ENCODE data around the gene NOP16. TPM values are rescaled to one million over a fixed set of nuclear protein-coding genes. Genes with fewer than 3 reads are reported as not detected.

NOP16 gene
- total and polyA plus RNA-seq, 2 of the 13 experiments (the other 11 are each of a cell fraction or from before 2014, with no cell fraction given), result 43.3 to 48.4 TPM

DNA sequence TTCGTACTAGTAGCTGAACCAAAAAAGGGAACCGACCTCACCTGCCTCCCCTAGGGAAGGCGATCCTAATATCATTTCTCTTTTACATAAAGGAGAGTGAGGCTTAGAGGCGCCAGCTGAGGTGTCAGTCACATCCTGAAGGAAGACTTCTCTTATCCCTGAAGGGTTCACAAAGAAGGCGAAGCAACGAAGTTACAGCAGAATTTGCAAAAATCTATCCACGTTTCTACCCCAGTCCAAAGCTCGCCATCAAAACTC is 26.2 kb downstream of the NOP16 start:
- intact Hi-C loops (cut with micrococcal nuclease; ENCODE audit: unreplicated experiment), result loop anchor here (1.0 kb wide), 1 partner anchor 10 kb away; no protein-coding TSS in a partner anchor
- peak; percentile 15 for ATAC-seq
- BruUV-seq (replicated peaks), result TSS peak; percentile 58
- no peak for DNase-seq (ENCODE audit: low spot score)
- CTCF ChIA-PET (ENCODE audit: low intra/inter-chr PET ratio, low total read pairs), result no interaction called here
- Histone ChIP-seq H3K4me2 (ENCODE audit: low read depth, low read length) (peak overlapping the region; percentile 89), H3K79me2 (ENCODE audit: insufficient read depth, low read length) (peaks cover 30% of the 10 kb centered on the region), H4K20me1 (ENCODE audit: insufficient read depth, low read length) (no peaks in the 10 kb centered on the region; the same call in 1 of the 2 replicates), H3K27ac (ENCODE audit: extremely low read length, insufficient read depth, low read length) (no peak overlapping the region), H3K9ac (ENCODE audit: insufficient read depth, low read depth, low read length) (peak overlapping the region; percentile 84; the same call in 1 of the 2 replicates), H3K27me3 (ENCODE audit: control insufficient read depth in 1 of 2, insufficient read depth in 2 of 2, low read length in 2 of 2) (peaks cover 3 to 6% of the 10 kb centered on the region in 2 experiments; a peak in 4 of 5 replicates), H3K4me3 (replicated peaks in 1 of 3; ENCODE audit: insufficient read depth in 1 of 3, low read depth in 2 of 3, low read length in 3 of 3) (peak overlapping the region; percentile 76 to 91 (median 87)), H3K4me1 (ENCODE audit: insufficient read depth, low read length) (peaks cover 51% of the 10 kb centered on the region), H3K36me3 (replicated peaks in 1 of 2; ENCODE audit: control insufficient read depth in 1 of 2, insufficient read depth in 2 of 2, low read length in 2 of 2) (peaks cover 3 to 16% of the 10 kb centered on the region in 2 experiments), H3K9me3 (ENCODE audit: low read length) (no peaks in the 10 kb centered on the region), H2AFZ (ENCODE audit: low read length) (peak overlapping the region; percentile 91)
- WGBS (ENCODE audit: low lambda C conversion rate), result 13% methylated on average over 8 of the region's 8 CpGs
- POLR2A ChIA-PET, result interaction anchor here (0.7 to 3.9 kb wide), 13 partner anchors 10 to 187 kb away, joined by 3 to 37 read pairs (median 6); partner anchors contain the start of genes CDHR2, FAF2, HIGD2A and NOP16
- 0 out of 2 replicates have a peak, but pooled peaks have one; percentile 21 for TF ChIP-seq RARG (CRISPR knock-in tag; IDR thresholded peaks at IDR 0.05; ENCODE audit: low read depth)
- TF ChIP-seq ZNF790 (CRISPR knock-in tag; IDR thresholded peaks at IDR 0.05; ENCODE audit: borderline replicate concordance), result no peak
- in situ Hi-C loops (cut with HindIII; ENCODE audit: extremely low pct_ligation_motif_present, low pct_unique_long_range_greater_than_20kb), result no loop called here
- FAIRE-seq, result peak; percentile 40

DNA sequence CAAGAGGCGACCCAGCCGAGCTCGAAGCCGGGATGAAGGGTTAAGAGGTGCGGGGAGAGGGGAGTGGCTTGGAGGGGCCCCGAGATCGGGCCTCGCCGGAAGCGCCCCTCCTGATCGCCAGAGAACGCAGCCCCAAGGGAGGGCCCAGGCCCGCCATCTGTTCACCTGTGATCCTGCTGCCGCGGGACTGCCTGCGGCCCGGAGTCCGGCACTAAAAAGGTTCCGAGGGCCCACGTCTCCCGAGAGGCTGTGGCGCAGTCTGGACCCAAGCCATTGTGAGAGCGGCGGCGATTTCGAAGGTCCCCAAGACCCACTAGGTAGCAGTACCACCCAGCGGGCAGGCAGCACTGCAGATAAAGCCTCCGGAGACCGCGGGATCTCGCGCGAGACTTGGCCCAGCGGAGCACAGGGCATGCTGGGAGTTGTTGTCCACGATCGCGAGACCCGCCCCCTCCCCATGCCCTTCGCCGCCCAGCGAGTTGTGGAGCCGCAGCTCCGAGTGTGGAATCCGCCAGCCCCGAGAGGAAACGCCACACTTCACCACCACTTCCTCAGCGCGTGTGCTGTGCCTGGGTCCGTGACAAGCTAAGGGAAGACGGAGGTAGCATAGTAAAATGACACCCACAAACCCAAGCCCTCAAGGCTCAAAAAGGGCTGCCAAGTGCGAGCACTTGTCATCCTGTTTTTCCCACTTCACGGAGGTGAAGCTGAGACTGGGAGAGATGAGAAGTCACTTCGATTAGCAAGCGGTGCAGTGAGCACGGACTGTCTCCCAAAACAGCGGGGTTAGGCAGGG is 26.8 kb downstream of the NOP16 start, which contains the start of gene KIAA1191:
Gene KIAA1191, minus strand, starts transcription at position 328 of the 796 bp plus-strand sequence. CDS start 2,256 bp downstream, outside the sequence.
- Histone ChIP-seq H3K36me3 (replicated peaks in 1 of 2; ENCODE audit: control insufficient read depth in 1 of 2, insufficient read depth in 2 of 2, low read length in 2 of 2) (peaks cover 3 to 21% of the 10 kb centered on the region in 2 experiments), H3K9ac (ENCODE audit: insufficient read depth, low read depth, low read length) (peak within 1 kb of the TSS; percentile 84), H3K79me2 (ENCODE audit: insufficient read depth, low read length) (peaks cover 33% of the 10 kb centered on the region), H2AFZ (ENCODE audit: low read length) (peak within 1 kb of the TSS; percentile 91), H3K4me1 (ENCODE audit: insufficient read depth, low read length) (peaks cover 45% of the 10 kb centered on the region), H3K9me3 (ENCODE audit: low read length) (no peaks in the 10 kb centered on the region), H3K27ac (ENCODE audit: extremely low read length, insufficient read depth, low read length) (peak within 1 kb of the TSS; percentile 60), H4K20me1 (ENCODE audit: insufficient read depth, low read length) (peaks cover 3% of the 10 kb centered on the region; the same call in 1 of the 2 replicates), H3K27me3 (ENCODE audit: control insufficient read depth in 1 of 2, insufficient read depth in 2 of 2, low read length in 2 of 2) (peaks cover 3 to 6% of the 10 kb centered on the region in 2 experiments; a peak in 4 of 5 replicates), H3K4me2 (ENCODE audit: low read depth, low read length) (peak within 1 kb of the TSS; percentile 89), H3K4me3 (replicated peaks in 1 of 3; ENCODE audit: insufficient read depth in 1 of 3, low read depth in 2 of 3, low read length in 3 of 3) (peak within 1 kb of the TSS; percentile 76 to 91 (median 87))
- in situ Hi-C loops (cut with HindIII; ENCODE audit: extremely low pct_ligation_motif_present, low pct_unique_long_range_greater_than_20kb) (no loop called here), intact Hi-C loops (cut with micrococcal nuclease; ENCODE audit: unreplicated experiment) (loop anchor here (1.0 kb wide), 1 partner anchor 11 kb away; no protein-coding TSS in a partner anchor)
- BruUV-seq (replicated peaks), result no TSS peak
- FAIRE-seq (peak; percentile 88), DNase-seq (ENCODE audit: low spot score) (peak; percentile 86), ATAC-seq (peak; percentile 98)
- WGBS (ENCODE audit: low lambda C conversion rate), result under 1% methylated on average over 26 of the region's 56 CpGs
- ChIA-PET POLR2A (interaction anchor here (0.7 to 3.9 kb wide), 15 partner anchors 8 to 188 kb away, joined by 3 to 37 read pairs (median 6); partner anchors contain the start of genes CDHR2, FAF2, HIGD2A and NOP16), CTCF (ENCODE audit: low intra/inter-chr PET ratio, low total read pairs) (no interaction called here)
- TF ChIP-seq FOXM1 (CRISPR knock-in tag; IDR thresholded peaks at IDR 0.05) (no peak), KDM5A (IDR thresholded peaks at IDR 0.05; ENCODE audit: borderline replicate concordance, low read length) (peak; percentile 79), ZMYM4 (CRISPR knock-in tag; IDR thresholded peaks at IDR 0.05) (peak; percentile 94), ZNF274 (CRISPR knock-in tag; IDR thresholded peaks at IDR 0.05) (peak; percentile 70; the same call in 1 of the 2 replicates), ZNF552 (CRISPR knock-in tag; IDR thresholded peaks at IDR 0.05; ENCODE audit: borderline replicate concordance) (peak; percentile 90)
- TF ChIP-seq, protein P1, sequence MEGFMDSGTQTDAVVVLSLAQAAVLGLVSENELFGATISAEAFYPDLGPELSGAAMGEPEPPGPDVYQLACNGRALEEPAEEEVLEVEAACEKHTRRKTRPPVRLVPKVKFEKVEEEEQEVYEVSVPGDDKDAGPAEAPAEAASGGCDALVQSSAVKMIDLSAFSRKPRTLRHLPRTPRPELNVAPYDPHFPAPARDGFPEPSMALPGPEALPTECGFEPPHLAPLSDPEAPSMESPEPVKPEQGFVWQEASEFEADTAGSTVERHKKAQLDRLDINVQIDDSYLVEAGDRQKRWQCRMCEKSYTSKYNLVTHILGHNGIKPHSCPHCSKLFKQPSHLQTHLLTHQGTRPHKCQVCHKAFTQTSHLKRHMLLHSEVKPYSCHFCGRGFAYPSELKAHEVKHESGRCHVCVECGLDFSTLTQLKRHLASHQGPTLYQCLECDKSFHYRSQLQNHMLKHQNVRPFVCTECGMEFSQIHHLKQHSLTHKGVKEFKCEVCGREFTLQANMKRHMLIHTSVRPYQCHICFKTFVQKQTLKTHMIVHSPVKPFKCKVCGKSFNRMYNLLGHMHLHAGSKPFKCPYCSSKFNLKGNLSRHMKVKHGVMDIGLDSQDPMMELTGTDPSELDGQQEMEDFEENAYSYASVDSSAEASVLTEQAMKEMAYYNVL (CRISPR knock-in tag; IDR thresholded peaks at IDR 0.05; ENCODE audit: borderline replicate concordance), result peak; percentile 39; the same call in 1 of the 2 replicates
- TF ChIP-seq, protein P2, sequence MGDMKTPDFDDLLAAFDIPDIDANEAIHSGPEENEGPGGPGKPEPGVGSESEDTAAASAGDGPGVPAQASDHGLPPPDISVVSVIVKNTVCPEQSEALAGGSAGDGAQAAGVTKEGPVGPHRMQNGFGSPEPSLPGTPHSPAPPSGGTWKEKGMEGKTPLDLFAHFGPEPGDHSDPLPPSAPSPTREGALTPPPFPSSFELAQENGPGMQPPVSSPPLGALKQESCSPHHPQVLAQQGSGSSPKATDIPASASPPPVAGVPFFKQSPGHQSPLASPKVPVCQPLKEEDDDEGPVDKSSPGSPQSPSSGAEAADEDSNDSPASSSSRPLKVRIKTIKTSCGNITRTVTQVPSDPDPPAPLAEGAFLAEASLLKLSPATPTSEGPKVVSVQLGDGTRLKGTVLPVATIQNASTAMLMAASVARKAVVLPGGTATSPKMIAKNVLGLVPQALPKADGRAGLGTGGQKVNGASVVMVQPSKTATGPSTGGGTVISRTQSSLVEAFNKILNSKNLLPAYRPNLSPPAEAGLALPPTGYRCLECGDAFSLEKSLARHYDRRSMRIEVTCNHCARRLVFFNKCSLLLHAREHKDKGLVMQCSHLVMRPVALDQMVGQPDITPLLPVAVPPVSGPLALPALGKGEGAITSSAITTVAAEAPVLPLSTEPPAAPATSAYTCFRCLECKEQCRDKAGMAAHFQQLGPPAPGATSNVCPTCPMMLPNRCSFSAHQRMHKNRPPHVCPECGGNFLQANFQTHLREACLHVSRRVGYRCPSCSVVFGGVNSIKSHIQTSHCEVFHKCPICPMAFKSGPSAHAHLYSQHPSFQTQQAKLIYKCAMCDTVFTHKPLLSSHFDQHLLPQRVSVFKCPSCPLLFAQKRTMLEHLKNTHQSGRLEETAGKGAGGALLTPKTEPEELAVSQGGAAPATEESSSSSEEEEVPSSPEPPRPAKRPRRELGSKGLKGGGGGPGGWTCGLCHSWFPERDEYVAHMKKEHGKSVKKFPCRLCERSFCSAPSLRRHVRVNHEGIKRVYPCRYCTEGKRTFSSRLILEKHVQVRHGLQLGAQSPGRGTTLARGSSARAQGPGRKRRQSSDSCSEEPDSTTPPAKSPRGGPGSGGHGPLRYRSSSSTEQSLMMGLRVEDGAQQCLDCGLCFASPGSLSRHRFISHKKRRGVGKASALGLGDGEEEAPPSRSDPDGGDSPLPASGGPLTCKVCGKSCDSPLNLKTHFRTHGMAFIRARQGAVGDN (CRISPR knock-in tag; IDR thresholded peaks at IDR 0.05), result peak; percentile 91
